Measurements from ENCODE around the gene SIN3B.
"Not testable (repeated sequence)": the region's sequence is repeated elsewhere in the genome, so short reads cannot be mapped to it uniquely, and the experiment has no call there.

SIN3B gene

DNA sequence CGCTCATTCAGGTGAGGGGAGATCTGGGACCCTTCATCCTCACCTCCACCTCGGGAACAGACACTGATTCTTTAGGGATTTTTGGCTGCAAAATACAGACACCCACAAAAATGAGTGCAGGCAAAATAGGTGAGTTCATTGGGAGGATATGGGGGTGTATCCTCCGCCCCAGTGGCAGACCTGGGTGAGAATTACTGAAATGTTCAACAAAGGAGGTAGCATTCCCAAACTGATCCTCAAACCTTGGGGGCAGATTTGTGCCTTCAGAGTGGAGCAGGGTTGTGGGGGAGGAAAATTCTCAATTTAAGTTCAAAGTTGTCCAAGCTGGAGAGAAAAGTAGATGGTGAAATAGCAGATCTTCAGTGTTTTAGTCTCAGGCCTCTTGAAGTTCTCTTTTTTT, 31.3 kb upstream of the SIN3B start:
- TF ChIP-seq EZH2phosphoT487 (IDR thresholded peaks at IDR 0.05; ENCODE audit: borderline replicate concordance, low read length): no peak
- TF ChIP-seq, protein P1, sequence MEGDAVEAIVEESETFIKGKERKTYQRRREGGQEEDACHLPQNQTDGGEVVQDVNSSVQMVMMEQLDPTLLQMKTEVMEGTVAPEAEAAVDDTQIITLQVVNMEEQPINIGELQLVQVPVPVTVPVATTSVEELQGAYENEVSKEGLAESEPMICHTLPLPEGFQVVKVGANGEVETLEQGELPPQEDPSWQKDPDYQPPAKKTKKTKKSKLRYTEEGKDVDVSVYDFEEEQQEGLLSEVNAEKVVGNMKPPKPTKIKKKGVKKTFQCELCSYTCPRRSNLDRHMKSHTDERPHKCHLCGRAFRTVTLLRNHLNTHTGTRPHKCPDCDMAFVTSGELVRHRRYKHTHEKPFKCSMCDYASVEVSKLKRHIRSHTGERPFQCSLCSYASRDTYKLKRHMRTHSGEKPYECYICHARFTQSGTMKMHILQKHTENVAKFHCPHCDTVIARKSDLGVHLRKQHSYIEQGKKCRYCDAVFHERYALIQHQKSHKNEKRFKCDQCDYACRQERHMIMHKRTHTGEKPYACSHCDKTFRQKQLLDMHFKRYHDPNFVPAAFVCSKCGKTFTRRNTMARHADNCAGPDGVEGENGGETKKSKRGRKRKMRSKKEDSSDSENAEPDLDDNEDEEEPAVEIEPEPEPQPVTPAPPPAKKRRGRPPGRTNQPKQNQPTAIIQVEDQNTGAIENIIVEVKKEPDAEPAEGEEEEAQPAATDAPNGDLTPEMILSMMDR (IDR thresholded peaks at IDR 0.05; ENCODE audit: low read depth, low read length, poor library complexity, severe bottlenecking): no peak
- no peaks in the 10 kb centered on the region for H3F3A ChIP-seq (ENCODE audit: control insufficient read depth, insufficient read depth)
- H3K9me3 ChIP-seq (ENCODE audit: control insufficient read depth, insufficient read depth, low read length): peaks cover 9% of the 10 kb centered on the region
- no peaks in the 10 kb centered on the region for H3K79me2 ChIP-seq (ENCODE audit: control insufficient read depth, low read length)
- no peaks in the 10 kb centered on the region for H4K20me1 ChIP-seq (ENCODE audit: control insufficient read depth, insufficient read depth, low read depth, low read length)
- no peak overlapping the region for H3K4me3 ChIP-seq (ENCODE audit: low read length)
- H3K36me3 ChIP-seq (ENCODE audit: control insufficient read depth, low read length): no peaks in the 10 kb centered on the region
- H3K27ac ChIP-seq (ENCODE audit: low read depth, low read length): no peak overlapping the region
- no peaks in the 10 kb centered on the region; the same call in 1 of the 2 replicates for H3K4me1 ChIP-seq (ENCODE audit: control insufficient read depth, low read length)
- H3K9me2 ChIP-seq (replicated peaks; ENCODE audit: control insufficient read depth, low read length): no peaks in the 10 kb centered on the region
- no peaks in the 10 kb centered on the region for H3K27me3 ChIP-seq (ENCODE audit: control insufficient read depth, low read length)
- H3K4me2 ChIP-seq (ENCODE audit: low read length): no peak overlapping the region

DNA sequence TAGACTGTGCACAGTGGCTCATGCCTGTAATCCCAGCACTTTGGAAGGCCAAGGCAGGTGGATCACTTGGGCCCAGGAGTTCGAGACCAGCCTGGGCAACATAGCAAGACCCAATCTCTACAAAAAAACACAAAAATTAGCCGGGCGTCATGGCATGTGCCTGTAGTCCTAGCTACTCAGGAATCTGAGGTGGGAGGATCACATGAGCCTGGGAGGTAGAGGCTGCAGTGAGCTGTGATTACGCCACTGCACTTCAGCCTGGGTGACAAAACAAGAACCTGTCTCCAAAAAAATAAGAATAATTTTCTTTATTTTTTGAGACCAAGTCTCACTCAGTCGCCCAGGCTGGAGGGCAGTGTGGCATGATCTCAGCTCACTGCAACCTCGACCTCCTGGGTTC, 30.9 kb upstream of the SIN3B start:
- not testable (repeated sequence) for H3F3A ChIP-seq (ENCODE audit: control insufficient read depth, insufficient read depth); H4K20me1 ChIP-seq (ENCODE audit: control insufficient read depth, insufficient read depth, low read depth, low read length); H3K27ac ChIP-seq (ENCODE audit: low read depth, low read length); H3K79me2 ChIP-seq (ENCODE audit: control insufficient read depth, low read length); H3K36me3 ChIP-seq (ENCODE audit: control insufficient read depth, low read length); H3K9me2 ChIP-seq (replicated peaks; ENCODE audit: control insufficient read depth, low read length); H3K4me1 ChIP-seq (ENCODE audit: control insufficient read depth, low read length); H3K4me2 ChIP-seq (ENCODE audit: low read length); H3K4me3 ChIP-seq (ENCODE audit: low read length); H3K27me3 ChIP-seq (ENCODE audit: control insufficient read depth, low read length)
- peaks cover 12% of the 10 kb centered on the region for H3K9me3 ChIP-seq (ENCODE audit: control insufficient read depth, insufficient read depth, low read length)

DNA sequence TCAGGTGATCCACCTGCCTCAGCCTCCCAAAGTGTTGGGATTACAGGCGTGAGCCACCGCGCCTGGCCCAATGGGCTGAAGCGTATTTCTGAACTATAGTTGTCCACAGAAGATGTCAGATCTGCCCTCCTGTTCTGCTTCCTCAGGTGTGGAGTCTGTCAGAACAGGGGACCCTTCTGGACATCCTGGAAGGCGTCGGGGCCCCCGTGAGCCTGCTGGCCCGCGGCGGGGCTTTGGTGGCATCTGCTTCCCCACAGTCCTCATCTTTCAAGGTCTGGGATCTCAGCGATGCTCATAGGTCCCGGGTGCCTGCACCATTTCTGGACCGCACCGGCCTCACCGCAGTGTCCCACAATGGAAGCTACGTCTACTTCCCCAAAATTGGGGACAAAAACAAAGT, 29.5 kb upstream of the SIN3B start:
- Histone ChIP-seq H3K4me1 (ENCODE audit: control insufficient read depth, low read length) (no peaks in the 10 kb centered on the region; the same call in 1 of the 2 replicates), H3K4me3 (ENCODE audit: low read length) (no peak overlapping the region), H4K20me1 (ENCODE audit: control insufficient read depth, insufficient read depth, low read depth, low read length) (no peaks in the 10 kb centered on the region), H3K79me2 (ENCODE audit: control insufficient read depth, low read length) (no peaks in the 10 kb centered on the region), H3K9me3 (ENCODE audit: control insufficient read depth, insufficient read depth, low read length) (peaks cover 12% of the 10 kb centered on the region), H3K36me3 (ENCODE audit: control insufficient read depth, low read length) (no peaks in the 10 kb centered on the region), H3K9me2 (replicated peaks; ENCODE audit: control insufficient read depth, low read length) (no peaks in the 10 kb centered on the region), H3F3A (ENCODE audit: control insufficient read depth, insufficient read depth) (no peaks in the 10 kb centered on the region), H3K27ac (ENCODE audit: low read depth, low read length) (no peak overlapping the region), H3K4me2 (ENCODE audit: low read length) (no peak overlapping the region), H3K27me3 (ENCODE audit: control insufficient read depth, low read length) (no peaks in the 10 kb centered on the region)
- no peak for TF ChIP-seq EZH2phosphoT487 (IDR thresholded peaks at IDR 0.05; ENCODE audit: borderline replicate concordance, low read length)
- TF ChIP-seq, protein P1 (IDR thresholded peaks at IDR 0.05; ENCODE audit: low read depth, low read length, poor library complexity, severe bottlenecking): no peak

DNA sequence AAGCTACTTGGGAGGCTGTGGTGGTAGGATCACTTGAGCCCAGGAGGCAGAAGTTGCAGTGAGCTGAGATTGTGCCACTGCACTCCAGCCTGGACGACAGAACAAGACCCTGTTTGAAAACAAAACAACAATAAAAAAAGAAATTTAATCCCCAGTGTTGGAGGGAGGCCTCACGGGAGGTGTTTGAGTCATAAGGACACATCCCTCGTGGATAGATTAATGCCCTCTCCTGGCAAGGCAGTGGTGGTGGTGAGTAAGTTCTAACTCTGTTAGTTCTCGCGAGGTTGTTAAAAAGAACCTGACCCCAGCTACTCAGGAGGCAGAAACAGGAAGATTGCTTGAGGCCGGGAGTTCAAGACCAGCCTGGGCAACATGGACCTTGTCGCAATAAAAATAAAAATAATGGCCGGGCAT, 27.6 kb upstream of the SIN3B start:
- TF ChIP-seq, protein P1 (IDR thresholded peaks at IDR 0.05; ENCODE audit: low read depth, low read length, poor library complexity, severe bottlenecking): no peak
- TF ChIP-seq EZH2phosphoT487 (IDR thresholded peaks at IDR 0.05; ENCODE audit: borderline replicate concordance, low read length): no peak
- Histone ChIP-seq H3K4me3 (ENCODE audit: low read length) (no peak overlapping the region), H3K36me3 (ENCODE audit: control insufficient read depth, low read length) (no peaks in the 10 kb centered on the region), H3K9me2 (replicated peaks; ENCODE audit: control insufficient read depth, low read length) (no peaks in the 10 kb centered on the region), H4K20me1 (ENCODE audit: control insufficient read depth, insufficient read depth, low read depth, low read length) (no peaks in the 10 kb centered on the region), H3K27me3 (ENCODE audit: control insufficient read depth, low read length) (no peaks in the 10 kb centered on the region), H3K4me2 (ENCODE audit: low read length) (no peak overlapping the region), H3F3A (ENCODE audit: control insufficient read depth, insufficient read depth) (no peaks in the 10 kb centered on the region), H3K79me2 (ENCODE audit: control insufficient read depth, low read length) (no peaks in the 10 kb centered on the region), H3K9me3 (ENCODE audit: control insufficient read depth, insufficient read depth, low read length) (peaks cover 3% of the 10 kb centered on the region; the same call in 1 of the 2 replicates), H3K4me1 (ENCODE audit: control insufficient read depth, low read length) (no peaks in the 10 kb centered on the region; the same call in 1 of the 2 replicates), H3K27ac (ENCODE audit: low read depth, low read length) (no peak overlapping the region)
